Measurements from ENCODE around the gene RAB5B.

Gene RAB5B

DNA sequence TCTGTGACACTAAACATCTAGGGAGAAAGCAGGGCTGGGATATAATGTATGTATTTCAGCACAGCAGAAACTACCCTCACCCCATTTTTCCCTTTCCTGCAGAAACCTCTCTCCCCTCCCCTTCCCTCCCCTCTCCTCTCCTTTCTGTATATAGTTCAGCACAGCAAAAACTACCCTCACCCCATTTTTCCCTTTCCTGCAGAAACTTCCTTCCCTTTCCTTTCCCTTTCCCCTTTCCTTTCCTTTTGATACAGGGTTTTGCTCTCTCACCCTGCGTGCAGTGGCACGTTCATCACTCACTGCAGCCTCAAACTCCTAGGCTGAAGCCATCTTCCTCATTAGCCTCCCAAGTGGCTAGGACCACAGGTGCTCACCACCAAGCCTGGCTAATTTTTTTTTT, 10.1 kb upstream of the RAB5B start:
- H3K4me3 ChIP-seq (ENCODE audit: low read depth, low read length): no peak overlapping the region
- DNase-seq (ENCODE audit: low read depth): no peak
- no peak for TF ChIP-seq CTCF (conservative IDR thresholded peaks at IDR 0.05; ENCODE audit: low read depth, low read length)

GRCh38 chr12:55965240-55965639, 8.6 kb upstream of the RAB5B start:
- TF ChIP-seq CTCF (conservative IDR thresholded peaks at IDR 0.05; ENCODE audit: low read depth, low read length): no peak
- DNase-seq (ENCODE audit: low read depth): no peak
- no peak overlapping the region for H3K4me3 ChIP-seq (ENCODE audit: low read depth, low read length)

DNA sequence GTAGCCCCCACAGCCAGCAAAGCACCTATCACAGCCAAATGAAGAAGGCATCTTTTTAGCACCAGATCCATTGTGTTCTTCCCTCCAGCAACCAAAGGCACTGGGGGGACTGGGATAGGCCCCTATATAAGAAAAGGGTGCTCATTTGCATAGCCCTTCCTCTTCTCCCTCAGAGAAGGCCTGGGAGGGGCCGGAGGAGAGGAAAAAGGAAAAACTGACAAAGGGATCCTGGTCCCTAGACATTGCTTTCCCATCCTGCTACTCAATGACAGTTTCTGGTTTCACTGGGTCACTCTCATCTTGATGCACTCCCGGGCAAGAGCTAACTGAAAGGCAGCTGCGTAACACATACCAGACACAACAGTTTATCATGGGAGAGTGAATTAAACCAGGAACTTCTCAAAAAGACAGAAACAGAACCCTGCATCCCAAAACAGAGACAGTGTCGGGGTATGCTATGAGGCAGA, 7.9 kb upstream of the RAB5B start, which contains the start of gene PMEL:
TSS of gene PMEL (minus strand) at position 102 of the 467 bp plus-strand sequence. CDS start at position 71, 31 bp downstream.
- DNase-seq (ENCODE audit: low read depth): peak; percentile 18
- no peak for TF ChIP-seq CTCF (conservative IDR thresholded peaks at IDR 0.05; ENCODE audit: low read depth, low read length)
- H3K4me3 ChIP-seq (ENCODE audit: low read depth, low read length): peak within 1 kb of the TSS; percentile 87

DNA sequence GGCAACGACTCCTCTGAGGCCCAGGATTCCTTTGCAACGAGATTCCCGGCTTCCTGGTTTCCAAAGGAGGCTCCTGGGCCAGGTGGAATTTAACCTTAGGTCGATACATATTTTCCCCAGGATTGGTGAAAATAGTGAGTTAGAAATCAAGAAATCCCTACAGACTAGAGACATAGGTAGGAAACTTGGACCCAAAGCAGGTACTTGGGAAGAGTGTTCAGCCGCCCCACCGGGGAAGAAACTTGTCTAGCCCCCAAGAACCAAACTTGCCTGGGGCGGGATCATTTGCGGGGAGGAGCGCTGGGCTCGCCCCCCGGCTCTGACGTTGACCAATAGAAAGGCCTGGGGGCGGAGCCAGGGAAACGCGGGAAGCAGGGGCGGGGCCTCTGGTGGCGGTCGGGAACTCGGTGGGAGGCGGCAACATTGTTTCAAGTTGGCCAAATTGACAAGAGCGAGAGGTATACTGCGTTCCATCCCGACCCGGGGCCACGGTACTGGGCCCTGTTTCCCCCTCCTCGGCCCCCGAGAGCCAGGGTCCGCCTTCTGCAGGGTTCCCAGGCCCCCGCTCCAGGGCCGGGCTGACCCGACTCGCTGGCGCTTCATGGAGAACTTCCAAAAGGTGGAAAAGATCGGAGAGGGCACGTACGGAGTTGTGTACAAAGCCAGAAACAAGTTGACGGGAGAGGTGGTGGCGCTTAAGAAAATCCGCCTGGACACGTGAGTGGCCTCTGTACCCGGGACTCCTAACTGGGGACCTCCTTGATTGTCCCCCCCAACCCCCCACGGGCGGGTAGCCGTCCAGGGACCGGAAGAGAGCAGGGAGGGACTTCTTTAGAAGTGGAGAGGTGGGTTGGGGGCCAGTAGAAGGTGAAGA, 7.2 kb upstream of the RAB5B start, which contains the start of gene CDK2:
TSS of gene CDK2 (plus strand) at position 423 of the 874 bp plus-strand sequence. CDS start at position 602, 179 bp downstream.
- DNase-seq (ENCODE audit: low read depth): peak; percentile 71
- peak within 1 kb of the TSS; percentile 87 for H3K4me3 ChIP-seq (ENCODE audit: low read depth, low read length)
- TF ChIP-seq CTCF (conservative IDR thresholded peaks at IDR 0.05; ENCODE audit: low read depth, low read length): no peak

DNA sequence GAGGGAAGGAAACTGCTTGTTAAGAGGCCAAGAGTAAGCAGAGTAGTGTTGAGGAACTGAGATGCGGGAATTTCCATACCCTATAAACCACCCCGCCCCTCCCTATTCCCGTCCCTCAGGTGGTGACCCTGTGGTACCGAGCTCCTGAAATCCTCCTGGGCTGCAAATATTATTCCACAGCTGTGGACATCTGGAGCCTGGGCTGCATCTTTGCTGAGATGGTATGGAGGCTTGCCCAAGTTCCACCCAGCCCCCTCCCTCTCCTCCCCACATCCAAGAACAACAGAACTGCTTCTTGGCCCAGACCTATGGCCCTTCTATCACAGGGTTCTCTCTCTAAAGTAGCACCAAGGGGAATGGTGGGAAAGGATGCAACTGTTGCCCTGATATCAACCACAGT, 4.5 kb upstream of the RAB5B start:
- H3K4me3 ChIP-seq (ENCODE audit: low read depth, low read length): no peak overlapping the region
- no peak for TF ChIP-seq CTCF (conservative IDR thresholded peaks at IDR 0.05; ENCODE audit: low read depth, low read length)
- DNase-seq (ENCODE audit: low read depth): no peak

DNA sequence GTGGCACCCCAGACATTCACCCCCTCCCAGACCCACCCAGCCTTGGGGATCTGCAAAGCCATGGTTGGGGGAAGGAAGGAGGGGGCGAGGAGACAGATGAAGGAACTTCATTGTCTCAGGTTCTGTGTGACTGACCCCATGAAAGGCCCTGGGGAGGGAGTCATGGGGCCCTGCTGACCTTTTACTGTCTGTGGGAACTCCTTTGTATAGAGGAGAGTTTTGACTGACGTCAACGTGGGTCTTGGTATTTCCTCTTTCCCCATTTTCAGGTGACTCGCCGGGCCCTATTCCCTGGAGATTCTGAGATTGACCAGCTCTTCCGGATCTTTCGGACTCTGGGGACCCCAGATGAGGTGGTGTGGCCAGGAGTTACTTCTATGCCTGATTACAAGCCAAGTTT, 3.1 kb upstream of the RAB5B start:
- H3K4me3 ChIP-seq (ENCODE audit: low read depth, low read length): no peak overlapping the region
- TF ChIP-seq CTCF (conservative IDR thresholded peaks at IDR 0.05; ENCODE audit: low read depth, low read length): no peak
- DNase-seq (ENCODE audit: low read depth): peak; percentile 40

All from choroid plexus epithelial cell (primary cell).